ENCODE measurements around the gene IFT81. TPM values are rescaled to one million over a fixed set of nuclear protein-coding genes. Genes with fewer than 3 reads are reported as not detected.
"Not testable (repeated sequence)": the region's sequence is repeated elsewhere in the genome, so short reads cannot be mapped to it uniquely, and the experiment has no call there.

The IFT81 gene
- total RNA-seq, 2 experiments from 2014 or later: 1.7 to 2.4 TPM

GRCh38 chr12:110255890-110256456 is 131.8 kb downstream of the IFT81 start:
- H3K4me1 Mint-ChIP-seq; DNase-seq; H3K9me3 Mint-ChIP-seq; POLR2A ChIA-PET; H3K36me3 Mint-ChIP-seq; H3K27me3 Mint-ChIP-seq; H3K27ac Mint-ChIP-seq; H3K4me3 Mint-ChIP-seq; ATAC-seq (ENCODE audit: low read depth): not testable (repeated sequence)

DNA sequence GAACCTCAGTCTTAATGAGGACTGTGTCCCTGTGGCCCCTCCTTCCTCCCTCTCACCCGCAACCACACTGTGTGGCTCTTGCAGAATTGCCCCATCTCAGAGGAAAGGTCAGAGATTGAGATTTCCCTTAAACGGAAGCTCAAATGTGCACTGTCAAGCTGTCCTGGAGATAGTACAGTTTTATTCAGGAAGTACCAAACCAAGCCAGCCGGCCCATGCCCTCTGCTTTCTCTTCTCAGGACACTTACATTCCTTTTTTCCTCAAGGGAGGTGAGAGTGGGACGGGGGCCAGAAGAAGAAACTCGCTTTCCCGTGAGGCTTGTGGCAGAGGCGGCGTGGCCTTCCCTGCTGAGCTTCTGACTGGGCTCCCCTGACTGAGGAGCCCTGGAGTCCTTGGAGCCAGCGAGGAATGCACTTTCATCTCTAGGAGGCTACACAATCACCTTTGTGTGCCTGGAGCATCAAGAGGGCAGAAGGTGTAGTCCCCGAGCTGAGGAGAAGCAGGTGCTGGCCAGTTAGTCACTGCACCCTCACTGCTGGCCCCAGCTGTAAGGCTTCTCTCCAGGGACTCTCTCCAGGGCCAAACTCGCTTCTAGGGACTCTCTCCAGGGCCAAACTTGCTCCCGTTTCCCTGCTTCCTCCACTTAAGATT is 132.7 kb downstream of the IFT81 start:
- Mint-ChIP-seq H3K27ac (no peak overlapping the region), H3K27me3 (peaks cover 2% of the 10 kb centered on the region), H3K36me3 (no peaks in the 10 kb centered on the region), H3K4me3 (no peak overlapping the region), H3K9me3 (no peaks in the 10 kb centered on the region), H3K4me1 (no peaks in the 10 kb centered on the region)
- ATAC-seq (ENCODE audit: low read depth): no peak
- no peak for DNase-seq
- POLR2A ChIA-PET: interaction anchor here (0.6 kb wide), 1 partner anchor 306 kb away, joined by 3 read pairs; no protein-coding TSS in a partner anchor

- H3K36me3 Mint-ChIP-seq: no peaks in the 10 kb centered on the region
Measured at GRCh38 chr12:110258466-110258865, 134.3 kb downstream of the IFT81 start.

DNA sequence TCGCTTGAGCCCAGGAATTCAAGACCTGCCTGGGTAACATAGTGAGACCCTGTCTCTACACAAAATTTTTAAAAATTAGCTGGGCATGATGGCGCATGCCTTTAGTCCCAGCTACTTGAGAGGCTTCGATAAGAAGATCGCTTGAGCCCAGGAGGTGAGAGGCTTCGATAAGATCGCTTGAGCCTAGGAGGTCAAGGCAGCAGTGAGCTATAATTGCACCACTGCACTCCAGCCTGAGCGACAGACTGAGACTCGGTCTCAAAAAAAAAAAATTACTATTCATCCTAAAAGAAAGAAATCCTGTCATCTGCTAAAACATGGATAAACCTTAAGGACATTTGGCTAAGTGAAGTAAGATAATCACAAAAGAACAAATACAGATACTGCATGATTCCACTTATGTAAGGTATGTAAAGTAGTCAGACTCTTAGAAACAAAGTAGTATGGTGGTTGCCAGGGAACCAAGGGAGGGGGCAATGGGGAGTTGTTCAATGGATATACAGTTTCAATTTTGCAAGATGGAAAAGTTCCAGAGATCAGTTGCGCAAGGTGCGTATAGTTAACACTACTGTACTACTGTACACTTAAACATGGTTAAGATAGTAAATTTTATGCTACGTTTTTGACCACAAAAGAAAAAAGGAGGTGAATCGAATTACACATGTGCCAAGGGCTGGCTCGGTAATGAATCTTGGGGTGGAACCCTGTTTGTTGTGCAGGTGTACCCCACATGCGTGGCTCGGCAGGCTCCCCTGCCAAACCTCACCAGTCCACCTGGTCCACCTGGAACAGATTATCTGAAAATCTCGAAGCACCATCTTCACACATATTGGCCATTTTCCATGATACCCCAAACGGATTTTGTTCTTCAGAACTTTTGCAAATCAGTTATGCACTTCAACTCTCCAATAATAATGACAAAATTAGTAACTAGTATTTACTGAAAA is 138.6 kb downstream of the IFT81 start:
- no peak overlapping the region for H3K27ac Mint-ChIP-seq
- H3K36me3 Mint-ChIP-seq: no peaks in the 10 kb centered on the region
- POLR2A ChIA-PET: no interaction called here
- H3K4me3 Mint-ChIP-seq: no peak overlapping the region
- no peak for ATAC-seq (ENCODE audit: low read depth)
- H3K9me3 Mint-ChIP-seq: no peaks in the 10 kb centered on the region
- no peak for DNase-seq
- no peaks in the 10 kb centered on the region for H3K4me1 Mint-ChIP-seq
- peaks cover 16% of the 10 kb centered on the region for H3K27me3 Mint-ChIP-seq

More at GRCh38 chr12:110258466-110258865, 134.3 kb downstream of the IFT81 start:
- Mint-ChIP-seq H3K4me1 (no peaks in the 10 kb centered on the region), H3K4me3 (no peak overlapping the region), H3K9me3 (no peaks in the 10 kb centered on the region), H3K27me3 (peaks cover 2% of the 10 kb centered on the region), H3K27ac (no peak overlapping the region)
- DNase-seq (no peak), ATAC-seq (ENCODE audit: low read depth) (no peak)
- POLR2A ChIA-PET: interaction anchor here (0.6 kb wide), 1 partner anchor 32 kb away, joined by 3 read pairs; no protein-coding TSS in a partner anchor

DNA sequence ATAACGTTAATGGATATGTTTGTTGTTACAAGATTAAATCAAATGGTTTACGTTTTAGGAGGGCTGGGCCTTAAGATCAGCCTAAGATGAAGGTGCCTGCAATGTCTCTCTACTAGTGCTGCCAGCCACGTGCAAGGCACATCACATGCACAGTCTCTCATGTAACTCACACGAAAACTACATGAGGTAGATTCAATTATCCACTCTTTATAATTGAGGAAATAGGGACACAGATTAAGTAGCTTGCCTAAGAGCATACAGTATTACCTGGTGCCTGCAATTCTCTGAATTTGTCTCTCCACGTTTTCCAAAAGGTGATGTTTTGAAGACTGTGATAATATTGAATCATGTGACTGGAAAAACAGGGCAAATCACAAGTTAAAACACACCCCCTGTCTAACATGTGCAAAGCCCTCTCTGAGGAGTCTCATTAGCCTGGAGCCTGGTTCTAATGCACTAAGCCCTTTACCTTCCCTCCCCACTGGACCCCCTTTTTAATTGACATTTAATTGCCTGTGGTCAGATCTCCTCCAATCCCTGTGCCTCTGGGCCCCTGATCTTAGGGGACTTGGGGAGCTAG is 142.3 kb downstream of the IFT81 start:
- no peaks in the 10 kb centered on the region for H3K36me3 Mint-ChIP-seq
- no peaks in the 10 kb centered on the region for H3K4me1 Mint-ChIP-seq

GRCh38 chr12:110266980-110267620 is 142.9 kb downstream of the IFT81 start:
- H3K27me3 Mint-ChIP-seq: peaks cover 27% of the 10 kb centered on the region
- H3K27ac Mint-ChIP-seq: no peak overlapping the region
- H3K4me1 Mint-ChIP-seq: no peaks in the 10 kb centered on the region
- DNase-seq (no peak), ATAC-seq (ENCODE audit: low read depth) (no peak)
- no peaks in the 10 kb centered on the region for H3K9me3 Mint-ChIP-seq
- POLR2A ChIA-PET: interaction anchor here (1.1 kb wide), 1 partner anchor 14 kb away, joined by 3 read pairs; the partner anchor contains the start of gene ATP2A2
- H3K36me3 Mint-ChIP-seq: no peaks in the 10 kb centered on the region
- H3K4me3 Mint-ChIP-seq: no peak overlapping the region

More for the DNA sequence above, 142.3 kb downstream of the IFT81 start:
- ATAC-seq (ENCODE audit: low read depth) (no peak), DNase-seq (no peak)
- POLR2A ChIA-PET: interaction anchor here (0.5 to 1.1 kb wide), 2 partner anchors 14 to 55 kb away, joined by 3 to 6 read pairs; partner anchors contain the start of gene ATP2A2
- Mint-ChIP-seq H3K27ac (no peak overlapping the region), H3K4me3 (no peak overlapping the region), H3K9me3 (no peaks in the 10 kb centered on the region), H3K27me3 (peaks cover 25% of the 10 kb centered on the region)

Other genes starting within 250 kb of the IFT81 start
- gene GLTP, start 243.8 kb upstream of the IFT81 start, total RNA-seq: 10 to 100 TPM; 18.3 to 20.2 TPM
- gene TCHP, start 224.1 kb upstream of the IFT81 start, total RNA-seq: 10 to 100 TPM; 34.4 to 37.2 TPM
- 100 to 1,000 TPM; 101 to 103 TPM for gene GIT2, start 128.0 kb upstream of the IFT81 start, total RNA-seq
- 10 to 100 TPM; 85.8 to 88.8 TPM for gene ANKRD13A, start 124.9 kb upstream of the IFT81 start, total RNA-seq
- 10 to 100 TPM; 22.1 to 23.2 TPM for gene C12orf76, start 75.8 kb upstream of the IFT81 start, total RNA-seq
- 10 to 100 TPM; 96.1 to 100.0 TPM for gene ATP2A2, start 156.9 kb downstream of the IFT81 start, total RNA-seq

Data from activated naive CD8-positive, alpha-beta T cell treated with anti-CD3 and anti-CD28 coated beads, Interleukin-2, amount 10 ng/mL, durations not matched to agents 7 days and 5 days (primary cell).